NCI-H1048 (cell line): ENCODE results near the gene MAP3K4.
"Not testable (repeated sequence)": the region's sequence is repeated elsewhere in the genome, so short reads cannot be mapped to it uniquely, and the experiment has no call there.

Experiments
- DNase-seq: peaks from one replicate; lab custom pipeline; 2025; lab: John Stamatoyannopoulos, UW

Gene MAP3K4

GRCh38 chr6:160972594-160972993 lies 19.0 kb upstream of the MAP3K4 start:
- DNase-seq, result not testable (repeated sequence)

- DNase-seq, result no peak
These were observed 18.0 kb upstream of the MAP3K4 start for GRCh38 chr6:160973311-160974250.

GRCh38 chr6:160974304-160974771 lies 17.2 kb upstream of the MAP3K4 start:
- no peak for DNase-seq

DNA sequence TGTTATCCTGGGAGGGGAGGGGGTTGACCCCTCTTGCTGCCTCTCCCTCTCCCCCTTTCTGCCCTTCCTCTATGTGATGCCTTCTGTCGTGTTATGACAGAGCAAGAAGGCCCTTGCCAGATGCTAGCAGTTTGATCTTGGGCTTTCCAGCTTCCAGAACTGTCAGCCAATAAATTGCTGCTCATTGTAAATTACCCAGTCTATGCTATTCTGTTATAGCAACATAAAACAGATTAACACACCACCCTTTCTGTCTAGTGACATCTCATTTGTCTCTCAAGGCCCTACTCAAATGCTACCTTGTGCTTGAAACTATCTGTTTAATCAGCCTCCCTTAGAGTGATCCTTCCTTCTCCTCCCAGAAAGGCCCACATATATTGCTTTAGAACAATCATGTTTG lies 16.4 kb upstream of the MAP3K4 start:
- no peak for DNase-seq

GRCh38 chr6:160975961-160976360 lies 15.6 kb upstream of the MAP3K4 start:
- not testable (repeated sequence) for DNase-seq

- DNase-seq, result no peak
These were observed 13.2 kb upstream of the MAP3K4 start for GRCh38 chr6:160978141-160978901.

DNA sequence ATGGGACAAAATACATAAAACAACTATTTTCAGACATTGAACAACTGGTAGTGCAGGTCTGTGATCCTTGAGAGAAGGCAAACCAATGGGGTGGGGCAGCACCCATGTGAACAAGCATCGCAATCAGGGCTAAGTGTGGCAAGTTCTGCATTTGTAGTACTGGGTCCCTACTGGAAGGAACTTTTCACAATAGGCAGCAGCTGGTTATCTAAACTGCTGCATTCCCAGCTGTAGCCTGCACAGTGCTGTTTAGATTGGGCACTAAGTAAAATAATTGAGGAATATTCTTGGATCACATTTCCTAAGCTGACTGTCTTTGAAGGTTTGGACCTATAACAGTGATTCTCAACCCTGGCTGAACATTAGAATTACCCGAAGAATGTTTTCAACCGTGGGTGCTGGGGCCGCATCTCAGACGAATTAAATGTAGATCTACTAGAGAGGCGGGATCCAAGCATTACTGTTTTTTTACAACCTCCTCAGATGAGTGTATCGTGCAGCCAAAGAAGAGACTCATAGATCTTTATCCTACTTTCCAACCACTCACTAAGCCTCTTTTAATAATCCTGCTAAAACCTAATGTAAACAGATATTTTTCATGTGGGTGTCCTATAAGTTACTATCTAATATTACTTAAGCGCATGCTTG lies 12.4 kb upstream of the MAP3K4 start:
- no peak for DNase-seq

- DNase-seq, result not testable (repeated sequence)
These were observed 8.1 kb upstream of the MAP3K4 start for GRCh38 chr6:160983377-160983948.

GRCh38 chr6:160986851-160987250 lies 4.7 kb upstream of the MAP3K4 start:
- DNase-seq, result no peak

GRCh38 chr6:160987265-160987664 lies 4.3 kb upstream of the MAP3K4 start:
- no peak for DNase-seq

GRCh38 chr6:160990847-160991405 lies 643 bp upstream of the MAP3K4 start:
- no peak for DNase-seq

GRCh38 chr6:160992061-160992979 lies 751 bp downstream of the MAP3K4 start:
- no peak for DNase-seq

GRCh38 chr6:160992980-160993314 lies 1.4 kb downstream of the MAP3K4 start:
- DNase-seq, result no peak

- DNase-seq, result no peak
These were observed 3.7 kb downstream of the MAP3K4 start for GRCh38 chr6:160995271-160995670.

- DNase-seq, result no peak
These were observed 4.6 kb downstream of the MAP3K4 start for GRCh38 chr6:160996131-160996601.

DNA sequence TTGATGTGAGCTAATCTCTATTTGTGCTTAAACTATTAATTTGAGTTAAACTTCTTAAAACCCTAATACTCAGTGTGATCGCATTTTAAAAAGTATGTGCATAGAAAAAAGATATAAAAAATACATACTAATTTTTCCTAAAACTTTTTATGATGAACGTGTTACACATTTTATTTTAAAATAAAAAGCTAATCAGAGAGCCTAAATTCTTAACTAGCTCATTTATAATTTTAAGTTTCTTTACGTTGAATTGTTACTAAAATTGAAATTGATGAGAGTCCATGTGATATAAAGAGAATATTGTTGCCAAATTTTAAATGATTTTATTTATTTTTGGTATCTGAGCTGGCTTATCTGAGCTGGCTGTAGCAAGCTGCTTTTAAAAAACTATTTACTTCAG lies 6.6 kb downstream of the MAP3K4 start:
- no peak for DNase-seq

GRCh38 chr6:160998766-160999165 lies 7.2 kb downstream of the MAP3K4 start:
- DNase-seq, result no peak

- DNase-seq, result no peak
These were observed 7.9 kb downstream of the MAP3K4 start for GRCh38 chr6:160999516-160999915.

DNA sequence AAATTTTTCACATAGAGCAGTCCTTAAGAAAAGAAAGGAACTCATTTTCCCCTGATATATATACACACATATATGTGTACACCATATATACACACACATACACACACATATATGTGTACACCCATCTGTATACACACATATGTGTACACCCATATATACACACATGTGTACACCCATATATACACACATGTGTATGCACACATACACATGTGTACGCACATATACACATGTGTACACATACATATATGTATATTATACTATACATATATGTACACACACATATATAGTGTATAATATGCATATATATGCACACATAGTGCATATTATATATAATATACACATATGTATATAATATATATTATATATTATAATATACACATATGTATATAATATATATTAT lies 9.1 kb downstream of the MAP3K4 start:
- DNase-seq, result no peak

DNA sequence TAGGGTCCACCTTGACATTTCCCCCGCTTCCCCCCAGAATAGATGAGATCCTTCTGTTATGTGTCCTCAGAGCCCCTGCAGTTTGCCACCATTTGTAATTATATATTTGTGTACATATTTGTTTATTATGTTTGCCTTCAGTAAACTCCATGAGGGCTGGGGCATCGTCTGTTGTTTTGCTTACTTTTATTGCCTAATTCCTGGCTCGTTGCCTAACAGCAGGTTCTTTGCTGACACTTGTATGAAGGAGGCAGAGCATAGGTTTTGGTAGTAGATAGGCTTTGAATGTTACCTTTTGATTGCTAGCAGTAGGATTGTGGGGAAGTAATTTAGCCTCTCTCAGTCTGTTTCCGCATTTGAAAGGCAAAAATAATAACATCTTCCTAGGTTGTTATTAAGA lies 9.9 kb downstream of the MAP3K4 start:
- no peak for DNase-seq

DNA sequence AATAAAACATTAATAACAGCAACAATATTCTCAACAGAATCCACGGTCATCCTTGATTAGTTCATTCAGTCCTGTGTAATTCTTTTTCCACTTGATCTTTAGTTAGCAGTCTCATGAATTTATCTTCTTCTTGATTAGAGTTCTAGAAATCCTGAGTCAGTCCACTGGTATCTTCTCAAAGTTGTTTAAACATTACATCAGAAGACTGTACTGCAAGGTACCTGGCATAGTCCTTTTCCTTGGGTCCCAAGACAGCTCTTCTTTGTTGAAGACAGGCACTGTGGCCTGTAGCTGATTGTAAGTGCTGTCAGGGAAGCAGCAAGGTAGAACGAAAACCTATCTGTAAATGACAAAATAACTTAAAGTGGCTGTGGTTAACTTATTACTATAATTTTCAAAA lies 11.8 kb downstream of the MAP3K4 start:
- DNase-seq, result no peak
